HG03196 (cell line): ENCODE data around the gene TGFBR1.

Experiments used
- ATAC-seq: cut with Tn5 transposase; IDR thresholded peaks from one replicate; pipeline ENCODE4 v1.9.1; 2021; ENCODE audit not compliant: unreplicated experiment

TGFBR1 gene

GRCh38 chr9:99104459-99105151 lies at the start of gene TGFBR1:
Gene TGFBR1, plus strand, starts transcription at chr9:99105113. Its CDS starts 93 bp downstream, at chr9:99105206.
- ATAC-seq: peak; percentile 90

- ATAC-seq: no peak
Measured at GRCh38 chr9:99055384-99055783, 49.5 kb upstream of the TGFBR1 start.

GRCh38 chr9:99056186-99056585 lies 48.7 kb upstream of the TGFBR1 start:
- no peak for ATAC-seq

GRCh38 chr9:99056886-99057664 lies 47.8 kb upstream of the TGFBR1 start:
- ATAC-seq: no peak

- peak; percentile 71 for ATAC-seq
Measured at GRCh38 chr9:99057665-99058625, 47.0 kb upstream of the TGFBR1 start.

- peak; percentile 64 for ATAC-seq
Measured at GRCh38 chr9:99058964-99059921, 45.7 kb upstream of the TGFBR1 start.

- ATAC-seq: no peak
Measured at GRCh38 chr9:99060621-99061020, 44.3 kb upstream of the TGFBR1 start.

- ATAC-seq: no peak
Measured at GRCh38 chr9:99062549-99062948, 42.4 kb upstream of the TGFBR1 start.

GRCh38 chr9:99063522-99063921 lies 41.4 kb upstream of the TGFBR1 start:
- no peak for ATAC-seq

- ATAC-seq: no peak
Measured at GRCh38 chr9:99066571-99066970, 38.3 kb upstream of the TGFBR1 start.

- ATAC-seq: no peak
Measured at GRCh38 chr9:99069075-99069474, 35.8 kb upstream of the TGFBR1 start.

- no peak for ATAC-seq
Measured at GRCh38 chr9:99069546-99069945, 35.4 kb upstream of the TGFBR1 start.

GRCh38 chr9:99070681-99071080 lies 34.2 kb upstream of the TGFBR1 start:
- no peak for ATAC-seq

- ATAC-seq: no peak
Measured at GRCh38 chr9:99071313-99072039, 33.4 kb upstream of the TGFBR1 start.

GRCh38 chr9:99072040-99072394 lies 32.9 kb upstream of the TGFBR1 start:
- ATAC-seq: no peak

GRCh38 chr9:99073347-99073746 lies 31.6 kb upstream of the TGFBR1 start:
- no peak for ATAC-seq

GRCh38 chr9:99073985-99074901 lies 30.7 kb upstream of the TGFBR1 start:
- ATAC-seq: no peak

- ATAC-seq: no peak
Measured at GRCh38 chr9:99074902-99075245, 30.0 kb upstream of the TGFBR1 start.
